IPS-NIHi7 (cell line): ENCODE measurements around the gene BOD1.

ENCODE experiments used
- DNase-seq: peaks from one replicate; pipeline ENCODE4 v3.0.0; 2012; ENCODE audit warnings: mixed read lengths; ENCODE audit errors: extremely low spot score

The BOD1 gene

GRCh38 chr5:173640156-173640804 lies 23.8 kb upstream of the BOD1 start:
- DNase-seq = no peak

- DNase-seq = no peak
These were observed 21.9 kb upstream of the BOD1 start for GRCh38 chr5:173638126-173639040.

- DNase-seq = no peak
These were observed 20.9 kb upstream of the BOD1 start for GRCh38 chr5:173637340-173637739.

GRCh38 chr5:173634465-173634983 lies 18.1 kb upstream of the BOD1 start:
- no peak for DNase-seq

DNA sequence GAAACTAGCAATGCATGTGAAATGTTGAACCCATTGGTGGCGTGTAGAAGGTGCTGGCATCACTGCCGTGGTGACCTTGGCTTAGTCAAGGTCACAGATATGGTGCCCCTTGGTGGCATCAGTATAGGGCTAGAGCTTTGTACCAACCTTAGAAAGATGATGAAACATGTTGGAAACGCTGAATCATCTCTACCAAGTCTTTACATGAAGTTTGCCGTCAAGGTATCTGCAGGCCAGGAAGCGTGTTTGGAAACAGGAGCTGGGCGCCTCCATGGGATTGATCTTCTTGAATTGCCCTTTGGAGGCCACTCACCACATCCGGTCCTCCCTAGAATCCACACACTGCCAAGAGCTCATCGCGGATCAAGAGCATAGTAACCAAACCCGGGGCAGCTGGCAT lies 16.9 kb upstream of the BOD1 start:
- DNase-seq = no peak

GRCh38 chr5:173631478-173631877 lies 15.0 kb upstream of the BOD1 start:
- no peak for DNase-seq

- no peak for DNase-seq
These were observed 14.4 kb upstream of the BOD1 start for GRCh38 chr5:173630724-173631365.

- peak; percentile 90 for DNase-seq
These were observed 13.2 kb upstream of the BOD1 start for GRCh38 chr5:173629628-173630027.

- no peak for DNase-seq
These were observed 12.1 kb upstream of the BOD1 start for GRCh38 chr5:173628501-173628900.

DNA sequence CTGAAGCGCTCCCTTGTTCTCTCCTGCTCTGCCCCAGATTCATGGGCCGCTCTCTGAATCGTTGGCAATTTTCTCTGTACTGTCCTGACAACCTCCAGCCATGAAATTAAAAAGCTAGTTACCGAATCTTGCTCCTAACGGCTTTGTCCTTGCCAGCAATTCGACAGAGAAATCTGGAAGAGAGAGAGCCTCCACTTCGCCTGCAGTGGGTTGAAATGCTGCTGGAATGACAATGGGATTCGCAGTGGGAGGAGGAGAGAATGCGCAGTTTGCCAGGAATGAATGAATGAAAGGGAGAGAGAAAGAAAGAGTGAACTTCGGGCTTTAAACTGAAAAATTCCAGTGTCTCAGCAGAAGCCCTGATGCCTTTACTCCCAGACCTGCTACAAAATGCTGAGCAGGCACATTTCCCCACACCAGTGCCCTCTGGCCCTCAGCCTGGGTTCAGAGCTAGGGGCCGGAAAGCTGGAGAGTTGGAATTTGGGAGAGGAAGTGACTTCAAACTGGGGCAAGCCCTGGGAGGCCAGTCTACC lies 11.5 kb upstream of the BOD1 start:
- DNase-seq = peak; percentile 53

DNA sequence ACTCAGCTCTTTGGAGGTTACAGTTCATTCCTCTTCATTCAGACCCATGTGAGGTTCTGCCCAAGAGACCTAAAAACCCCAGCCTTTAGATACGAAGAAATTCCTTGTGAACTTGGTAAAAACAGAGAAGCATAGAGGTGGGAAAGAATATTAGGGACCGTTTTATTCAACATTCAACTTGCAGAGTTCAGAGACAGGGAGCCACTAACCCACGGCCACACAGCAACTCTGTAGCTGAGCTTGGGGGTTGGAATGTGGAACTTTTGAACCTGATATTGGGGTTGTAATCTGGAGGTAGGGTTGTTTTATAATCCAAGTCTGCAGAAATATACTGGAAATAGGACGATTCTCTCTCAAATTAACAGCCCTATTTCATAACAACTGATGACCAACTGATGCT lies 10.8 kb upstream of the BOD1 start:
- DNase-seq = no peak

DNA sequence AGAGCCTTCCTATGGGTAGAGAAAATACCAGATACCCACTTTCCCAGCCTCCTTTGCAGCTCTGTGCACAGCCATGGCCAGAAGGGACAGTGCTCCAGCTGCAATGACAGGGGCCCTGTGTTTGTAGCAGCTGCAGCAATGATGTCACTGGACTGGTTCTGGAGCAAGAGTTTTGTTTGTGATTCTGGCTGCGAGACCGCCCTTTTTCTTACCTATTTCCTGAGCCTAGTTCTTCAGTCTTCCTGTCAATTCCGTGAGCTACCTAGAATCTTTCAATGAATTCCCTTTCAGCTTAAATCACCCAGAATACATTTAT lies 10.0 kb upstream of the BOD1 start:
- DNase-seq = no peak

DNA sequence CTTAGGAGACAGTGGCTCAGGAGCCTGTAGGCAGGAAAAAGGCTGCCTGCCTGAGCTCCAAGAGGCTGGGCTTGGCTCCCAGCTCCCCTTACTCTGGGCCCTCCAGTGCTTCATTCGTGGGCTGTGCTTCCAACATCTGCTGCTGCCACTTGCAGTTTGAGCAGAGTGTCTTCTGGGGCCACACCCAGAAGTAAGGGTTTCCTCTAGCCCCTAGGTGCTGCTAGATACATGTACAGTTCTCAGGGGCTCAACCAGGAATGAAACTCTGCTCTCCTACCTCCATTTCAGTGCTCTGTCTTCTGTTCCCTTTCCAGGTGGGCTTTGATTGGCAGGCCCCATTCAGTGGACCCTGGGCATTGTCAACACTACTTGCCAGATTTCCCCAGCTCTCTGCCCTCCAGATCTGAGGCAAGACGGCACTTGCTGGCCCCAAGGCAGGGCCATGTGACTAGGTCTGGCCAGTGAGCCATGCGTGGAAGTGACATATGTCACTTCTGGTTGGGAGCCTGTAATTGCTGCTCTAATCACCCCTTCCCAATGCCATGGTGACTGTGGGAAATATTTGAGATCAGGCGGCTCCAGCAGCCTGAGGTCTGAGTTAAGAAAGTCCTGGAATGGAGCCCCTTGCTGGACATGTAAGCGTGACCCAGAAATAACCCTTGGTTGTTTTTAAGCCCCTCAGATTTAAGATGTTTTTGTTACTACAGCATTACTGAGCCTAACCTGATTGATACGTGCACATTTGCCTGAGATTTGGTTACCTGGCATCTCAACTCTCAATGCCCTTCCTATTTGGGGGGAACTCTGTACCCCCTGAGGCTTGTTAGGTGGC lies 9.4 kb upstream of the BOD1 start:
- DNase-seq = no peak

- DNase-seq = no peak
These were observed 8.8 kb upstream of the BOD1 start for GRCh38 chr5:173625261-173625660.

DNA sequence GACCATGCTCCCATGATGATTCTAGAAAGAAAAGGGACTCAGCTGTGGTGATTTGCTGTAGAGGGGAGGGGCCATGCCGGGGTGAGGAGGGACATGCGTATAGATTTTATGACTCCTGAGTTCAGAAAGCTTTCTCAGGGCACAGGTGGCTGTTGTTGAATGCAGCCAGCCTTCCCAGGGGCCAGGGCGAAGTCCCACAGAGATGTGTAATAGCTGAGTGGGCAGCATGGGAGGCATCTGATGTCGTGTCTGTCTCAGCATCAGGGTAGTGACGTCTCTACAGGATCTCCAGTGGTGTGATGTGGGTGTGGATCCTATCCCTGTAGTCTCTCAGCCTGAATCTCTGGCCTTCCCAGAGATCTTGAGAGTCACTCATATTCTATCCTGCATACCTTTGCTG lies 7.8 kb upstream of the BOD1 start:
- DNase-seq = no peak

DNA sequence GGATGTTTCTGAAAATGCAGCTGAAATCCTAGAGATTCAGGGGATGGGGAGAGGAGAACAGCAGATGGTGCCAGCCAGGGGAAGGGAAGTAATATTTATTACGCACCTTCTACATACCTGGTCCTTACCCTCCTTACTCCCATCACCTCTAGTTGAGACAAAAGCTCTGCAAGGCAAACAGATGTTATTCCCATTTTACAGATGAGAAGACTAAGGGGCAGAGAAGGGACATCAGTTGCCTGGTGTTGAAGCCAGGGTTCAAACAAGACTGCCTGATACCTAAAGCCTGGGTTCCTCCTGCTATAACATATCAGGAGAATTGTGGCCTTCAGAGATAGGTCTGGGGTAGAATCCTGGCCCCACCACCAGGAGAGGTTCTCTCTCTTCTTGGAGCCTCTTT lies 7.3 kb upstream of the BOD1 start:
- no peak for DNase-seq

GRCh38 chr5:173623296-173623771 lies 6.9 kb upstream of the BOD1 start:
- DNase-seq = no peak

DNA sequence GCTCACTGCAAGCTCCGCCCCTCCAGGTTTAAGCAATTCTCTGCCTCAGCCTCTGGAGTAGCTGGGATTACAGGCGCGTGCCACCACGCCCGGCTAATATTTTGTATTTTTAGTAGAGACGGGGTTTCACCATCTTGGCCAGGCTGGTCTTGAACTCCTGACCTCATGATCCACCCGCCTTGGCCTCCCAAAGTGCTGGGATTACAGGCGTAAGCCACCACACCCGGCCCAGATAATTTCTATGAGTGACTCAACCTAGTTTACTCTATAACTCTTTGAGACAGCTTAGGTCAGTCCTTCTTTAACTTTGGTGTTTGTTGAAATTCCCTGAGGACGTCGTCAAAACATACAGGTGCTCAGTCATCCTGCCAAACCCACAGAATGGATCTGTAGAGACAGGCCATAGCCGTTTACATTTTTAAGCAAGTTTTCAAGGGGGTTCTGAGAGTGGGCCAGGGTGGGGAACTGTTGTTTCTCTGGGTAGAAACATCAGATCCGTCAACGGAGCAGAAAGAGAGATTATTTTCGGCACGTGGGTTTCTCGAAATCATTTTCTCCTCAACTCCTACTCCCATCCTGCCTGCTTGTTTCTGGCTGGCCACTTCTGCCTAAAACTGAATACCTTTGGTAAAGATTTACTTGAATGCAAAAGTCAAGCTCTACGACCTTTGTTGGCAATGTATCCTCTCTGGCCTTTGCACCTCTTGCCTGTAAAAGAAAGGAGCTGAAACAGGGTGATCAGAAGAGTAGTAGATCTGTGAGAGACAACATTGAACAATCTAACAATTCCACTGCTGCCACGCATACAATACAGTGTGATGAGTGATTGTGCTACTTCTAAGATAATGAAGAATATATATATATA lies 6.0 kb upstream of the BOD1 start:
- no peak for DNase-seq

DNA sequence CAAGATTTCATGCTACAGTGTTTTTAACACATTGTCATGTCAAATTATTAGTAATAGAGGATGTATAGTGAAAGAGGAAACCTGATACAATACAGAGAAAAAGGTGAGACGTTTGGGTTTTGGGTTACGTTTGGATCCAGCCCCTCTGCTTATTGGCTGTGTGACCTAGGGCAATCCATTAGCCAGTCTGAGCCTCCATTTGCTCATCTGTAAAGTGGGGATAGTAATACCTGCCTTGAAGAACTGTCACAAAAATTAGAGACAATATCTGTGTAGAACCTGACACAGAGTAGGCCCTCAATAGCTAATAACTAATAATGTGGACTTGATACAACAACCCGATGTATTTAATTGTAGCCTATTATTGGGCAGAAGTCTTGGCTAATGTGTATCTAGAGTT lies 4.3 kb upstream of the BOD1 start:
- no peak for DNase-seq

DNA sequence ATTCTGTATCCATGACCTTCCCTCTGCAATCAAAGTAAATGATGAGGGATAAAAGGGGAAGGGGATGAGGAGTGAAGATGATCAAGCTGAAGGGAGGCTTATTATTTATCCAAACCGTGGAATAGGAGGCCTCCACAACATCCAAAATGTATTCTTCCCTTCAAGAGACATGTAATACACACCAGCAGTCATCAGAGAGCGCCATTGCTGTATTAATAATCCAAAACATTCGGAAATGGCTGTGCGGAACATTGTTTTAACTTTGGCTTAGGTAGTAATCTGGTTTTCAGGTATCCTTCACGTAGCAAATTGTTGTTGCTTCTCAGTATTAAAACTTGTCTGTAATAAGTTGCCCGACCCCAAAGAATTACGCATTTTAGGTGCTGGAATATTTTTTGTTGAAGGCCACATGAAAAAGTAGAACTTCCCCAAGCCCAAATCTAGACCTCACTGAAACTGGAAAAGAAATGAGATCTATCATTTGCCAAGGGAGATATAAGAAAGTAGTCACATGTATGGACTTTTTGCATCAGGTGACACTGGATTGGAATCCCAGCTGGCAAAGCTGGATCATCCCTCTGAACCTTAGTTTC lies 2.6 kb upstream of the BOD1 start:
- DNase-seq = peak; percentile 51
